DMS 273 treated with DMSO at 0.1 percent for 48 hours (cell line): ENCODE data around the gene AHCTF1.
"Not testable (repeated sequence)": the region's sequence is repeated elsewhere in the genome, so short reads cannot be mapped to it uniquely, and the experiment has no call there.

ENCODE experiments used
- DNase-seq: peaks from one replicate; lab custom pipeline; 2025; lab: John Stamatoyannopoulos, UW

AHCTF1 gene

GRCh38 chr1:246923482-246923881 is 8.3 kb downstream of the AHCTF1 start:
- no peak for DNase-seq

GRCh38 chr1:246921481-246921880 is 10.3 kb downstream of the AHCTF1 start:
- DNase-seq = no peak

- DNase-seq = no peak
Observed at GRCh38 chr1:246919902-246920301, 11.8 kb downstream of the AHCTF1 start.

GRCh38 chr1:246916026-246916923 is 15.5 kb downstream of the AHCTF1 start:
- not testable (repeated sequence) for DNase-seq

- peak; percentile 52 for DNase-seq
Observed at GRCh38 chr1:246907472-246907871, 24.3 kb downstream of the AHCTF1 start.

- no peak for DNase-seq
Observed at GRCh38 chr1:246906833-246907232, 24.9 kb downstream of the AHCTF1 start.

- no peak for DNase-seq
Observed at GRCh38 chr1:246901874-246902273, 29.9 kb downstream of the AHCTF1 start.

- DNase-seq = no peak
Observed at GRCh38 chr1:246897302-246897701, 34.4 kb downstream of the AHCTF1 start.

- no peak for DNase-seq
Observed at GRCh38 chr1:246893191-246893939, 38.4 kb downstream of the AHCTF1 start.

GRCh38 chr1:246891105-246891504 is 40.6 kb downstream of the AHCTF1 start:
- DNase-seq = no peak

GRCh38 chr1:246888522-246888921 is 43.2 kb downstream of the AHCTF1 start:
- DNase-seq = no peak

GRCh38 chr1:246885389-246885788 is 46.4 kb downstream of the AHCTF1 start:
- not testable (repeated sequence) for DNase-seq

- DNase-seq = peak; percentile 44
Observed at GRCh38 chr1:246878551-246878950, 53.2 kb downstream of the AHCTF1 start.

- no peak for DNase-seq
Observed at GRCh38 chr1:246876431-246876830, 55.3 kb downstream of the AHCTF1 start.

GRCh38 chr1:246875041-246876026 is 56.4 kb downstream of the AHCTF1 start:
- no peak for DNase-seq

- DNase-seq = no peak
Observed at GRCh38 chr1:246865921-246866320, 65.8 kb downstream of the AHCTF1 start.

- not testable (repeated sequence) for DNase-seq
Observed at GRCh38 chr1:246863791-246864190, 68.0 kb downstream of the AHCTF1 start.

GRCh38 chr1:246860401-246860800 is 71.3 kb downstream of the AHCTF1 start:
- DNase-seq = no peak

- no peak for DNase-seq
Observed at GRCh38 chr1:246856371-246856770, 75.4 kb downstream of the AHCTF1 start.

- DNase-seq = not testable (repeated sequence)
Observed at GRCh38 chr1:246850640-246851039, 81.1 kb downstream of the AHCTF1 start.

GRCh38 chr1:246843876-246844275 is 87.9 kb downstream of the AHCTF1 start:
- DNase-seq = no peak

- DNase-seq = not testable (repeated sequence)
Observed at GRCh38 chr1:246840761-246841160, 91.0 kb downstream of the AHCTF1 start.
